Measurements from ENCODE around the gene GATAD2B. TPM values are rescaled to one million over a fixed set of nuclear protein-coding genes. Genes with fewer than 3 reads are reported as not detected.
A peak's percentile ranks its signal among the peaks of the same experiment; 100 is the strongest.
"Not testable (repeated sequence)": the region's sequence is repeated elsewhere in the genome, so short reads cannot be mapped to it uniquely, and the experiment has no call there.

The GATAD2B gene
- polyA plus RNA-seq, 3 donors: 25.0 to 26.5 (median 25.5) TPM

GRCh38 chr1:153844349-153844748 lies 78.4 kb downstream of the GATAD2B start:
- DNase-seq (ENCODE audit: low read depth in 3 of 3, low spot score in 2 of 3): not testable (repeated sequence)

- no peak for DNase-seq (ENCODE audit: low read depth in 3 of 3, low spot score in 2 of 3)
Measured at GRCh38 chr1:153842006-153842471, 80.7 kb downstream of the GATAD2B start.

GRCh38 chr1:153841463-153841994 lies 81.2 kb downstream of the GATAD2B start:
- DNase-seq (ENCODE audit: low read depth in 3 of 3, low spot score in 2 of 3): no peak

- DNase-seq (ENCODE audit: low read depth in 3 of 3, low spot score in 2 of 3): not testable (repeated sequence)
Measured at GRCh38 chr1:153840774-153841173, 82.0 kb downstream of the GATAD2B start.

GRCh38 chr1:153833968-153834367 lies 88.8 kb downstream of the GATAD2B start:
- not testable (repeated sequence) for DNase-seq (ENCODE audit: low read depth in 3 of 3, low spot score in 2 of 3)

- DNase-seq (ENCODE audit: low read depth in 3 of 3, low spot score in 2 of 3): no peak
Measured at GRCh38 chr1:153833171-153833570, 89.6 kb downstream of the GATAD2B start.

GRCh38 chr1:153832293-153832692 lies 90.5 kb downstream of the GATAD2B start:
- DNase-seq (ENCODE audit: low read depth in 3 of 3, low spot score in 2 of 3): no peak

GRCh38 chr1:153831026-153831425 lies 91.7 kb downstream of the GATAD2B start:
- peak in 1 of 3 donors; percentile 7 for DNase-seq (ENCODE audit: low read depth in 3 of 3, low spot score in 2 of 3)

GRCh38 chr1:153827168-153827964 lies 95.4 kb downstream of the GATAD2B start:
- no peak for DNase-seq (ENCODE audit: low read depth in 3 of 3, low spot score in 2 of 3)

GRCh38 chr1:153818876-153819275 lies 103.9 kb downstream of the GATAD2B start:
- DNase-seq (ENCODE audit: low read depth in 3 of 3, low spot score in 2 of 3): no peak

GRCh38 chr1:153816283-153816889 lies 106.4 kb downstream of the GATAD2B start:
- no peak for DNase-seq (ENCODE audit: low read depth in 3 of 3, low spot score in 2 of 3)

- no peak for DNase-seq (ENCODE audit: low read depth in 3 of 3, low spot score in 2 of 3)
Measured at GRCh38 chr1:153805886-153806719, 116.7 kb downstream of the GATAD2B start.

GRCh38 chr1:153805042-153805745 lies 117.6 kb downstream of the GATAD2B start:
- DNase-seq (ENCODE audit: low read depth in 3 of 3, low spot score in 2 of 3): no peak

GRCh38 chr1:153804112-153804511 lies 118.7 kb downstream of the GATAD2B start:
- DNase-seq (ENCODE audit: low read depth in 3 of 3, low spot score in 2 of 3): no peak

GRCh38 chr1:153803470-153804056 lies 119.2 kb downstream of the GATAD2B start:
- DNase-seq (ENCODE audit: low read depth in 3 of 3, low spot score in 2 of 3): no peak

- no peak for DNase-seq (ENCODE audit: low read depth in 3 of 3, low spot score in 2 of 3)
Measured at GRCh38 chr1:153801786-153802697, 120.7 kb downstream of the GATAD2B start.

GRCh38 chr1:153801028-153801625 lies 121.6 kb downstream of the GATAD2B start:
- DNase-seq (ENCODE audit: low read depth in 3 of 3, low spot score in 2 of 3): no peak

GRCh38 chr1:153800516-153800915 lies 122.3 kb downstream of the GATAD2B start:
- DNase-seq (ENCODE audit: low read depth in 3 of 3, low spot score in 2 of 3): no peak

Data from right renal cortex interstitium (tissue), 3 donors.